Measurements from ENCODE around the gene ATOH7.

ATOH7 gene

DNA sequence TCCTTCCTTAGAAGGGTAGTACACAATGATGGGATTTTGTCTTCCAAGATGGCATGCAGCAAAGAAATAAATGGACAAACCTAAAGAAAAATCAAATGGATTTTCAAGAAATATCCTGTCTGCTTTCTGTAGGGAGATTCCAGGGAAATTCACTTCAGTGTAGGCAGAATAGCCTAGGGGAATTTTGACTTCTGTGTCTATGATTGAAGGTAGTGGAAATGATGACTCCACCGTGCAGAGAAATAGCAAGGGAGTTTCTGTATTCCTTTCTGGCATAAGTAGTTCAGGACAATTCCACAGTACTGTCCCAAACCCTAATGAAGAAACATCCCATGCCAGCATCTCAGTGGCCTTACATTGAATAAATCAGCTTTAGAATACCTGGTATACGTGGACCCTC is 9.5 kb downstream of the ATOH7 start:
- TF ChIP-seq, protein P1, sequence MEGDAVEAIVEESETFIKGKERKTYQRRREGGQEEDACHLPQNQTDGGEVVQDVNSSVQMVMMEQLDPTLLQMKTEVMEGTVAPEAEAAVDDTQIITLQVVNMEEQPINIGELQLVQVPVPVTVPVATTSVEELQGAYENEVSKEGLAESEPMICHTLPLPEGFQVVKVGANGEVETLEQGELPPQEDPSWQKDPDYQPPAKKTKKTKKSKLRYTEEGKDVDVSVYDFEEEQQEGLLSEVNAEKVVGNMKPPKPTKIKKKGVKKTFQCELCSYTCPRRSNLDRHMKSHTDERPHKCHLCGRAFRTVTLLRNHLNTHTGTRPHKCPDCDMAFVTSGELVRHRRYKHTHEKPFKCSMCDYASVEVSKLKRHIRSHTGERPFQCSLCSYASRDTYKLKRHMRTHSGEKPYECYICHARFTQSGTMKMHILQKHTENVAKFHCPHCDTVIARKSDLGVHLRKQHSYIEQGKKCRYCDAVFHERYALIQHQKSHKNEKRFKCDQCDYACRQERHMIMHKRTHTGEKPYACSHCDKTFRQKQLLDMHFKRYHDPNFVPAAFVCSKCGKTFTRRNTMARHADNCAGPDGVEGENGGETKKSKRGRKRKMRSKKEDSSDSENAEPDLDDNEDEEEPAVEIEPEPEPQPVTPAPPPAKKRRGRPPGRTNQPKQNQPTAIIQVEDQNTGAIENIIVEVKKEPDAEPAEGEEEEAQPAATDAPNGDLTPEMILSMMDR (conservative IDR thresholded peaks at IDR 0.05; ENCODE audit: low read length) = no peak
- DNase-seq (ENCODE audit: low read depth) = no peak
- H3K4me3 ChIP-seq (ENCODE audit: low read length) = no peak overlapping the region

DNA sequence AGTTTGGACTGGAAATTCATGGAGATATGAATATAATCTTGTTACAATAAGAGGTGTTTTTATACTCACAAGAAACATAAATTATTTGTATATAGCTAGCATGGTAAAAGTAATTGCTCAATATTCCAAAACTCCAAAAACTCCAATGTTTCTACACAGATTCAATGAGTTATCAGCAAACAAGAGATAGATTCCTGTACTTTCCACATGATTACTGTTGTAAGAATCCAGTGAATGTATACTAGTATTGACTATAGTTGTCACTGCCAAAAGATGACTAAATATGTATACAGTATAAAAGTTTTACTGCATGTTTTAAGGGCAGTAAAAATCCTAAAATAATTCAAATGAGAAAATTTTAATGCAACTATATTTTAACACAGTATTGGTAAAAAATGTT is 10.7 kb downstream of the ATOH7 start:
- DNase-seq (ENCODE audit: low read depth) = no peak
- H3K4me3 ChIP-seq (ENCODE audit: low read length) = no peak overlapping the region
- TF ChIP-seq, protein P1 (conservative IDR thresholded peaks at IDR 0.05; ENCODE audit: low read length) = no peak

DNA sequence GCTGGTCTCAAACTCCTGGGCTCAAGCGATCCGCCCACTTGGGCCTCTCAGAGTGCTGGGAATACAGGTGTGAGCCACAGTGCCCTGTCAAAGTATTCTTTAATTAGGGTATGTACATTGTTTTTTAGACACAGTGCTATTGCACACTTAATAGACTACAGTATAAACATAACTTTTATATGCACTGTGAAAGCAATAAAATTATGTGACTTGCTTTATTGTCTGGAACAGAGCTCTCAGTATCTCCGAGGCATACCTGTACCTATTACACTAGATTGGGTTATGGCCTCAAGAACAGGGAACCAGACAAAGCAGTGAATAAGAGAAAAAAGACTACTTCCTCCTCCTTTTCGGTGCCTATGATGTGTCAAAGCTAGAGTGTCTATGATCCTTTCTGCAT is 13.1 kb downstream of the ATOH7 start:
- TF ChIP-seq, protein P1 (conservative IDR thresholded peaks at IDR 0.05; ENCODE audit: low read length) = no peak
- no peak for DNase-seq (ENCODE audit: low read depth)

DNA sequence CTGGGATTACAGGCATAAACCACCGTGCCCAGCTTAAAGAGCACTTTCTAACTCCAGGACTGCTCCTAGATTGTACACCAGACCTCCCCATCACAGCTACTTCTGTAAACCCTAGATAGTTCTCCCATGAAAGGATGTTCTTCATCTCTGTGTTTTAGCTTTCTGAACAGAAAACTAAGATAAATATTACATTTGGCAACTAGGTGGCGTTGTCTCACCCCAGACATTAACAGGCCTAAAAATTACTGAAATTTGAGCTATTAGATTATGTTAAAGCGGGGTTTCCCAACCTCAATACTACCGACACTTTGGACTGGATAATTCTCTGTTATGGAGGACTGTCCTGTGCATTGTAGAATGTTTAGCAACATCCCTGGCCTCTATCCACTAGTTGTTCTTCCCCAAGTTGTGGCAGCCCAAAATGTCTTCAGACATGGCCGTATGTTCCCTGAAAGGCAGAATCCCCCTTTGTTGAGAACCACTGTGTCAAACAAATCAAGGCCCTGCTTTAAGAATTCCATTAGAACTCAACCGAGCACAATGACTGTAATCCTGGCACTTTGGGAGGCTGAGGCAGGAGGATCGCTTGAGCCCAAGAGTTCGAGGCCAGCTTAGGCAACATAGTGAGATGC is 19.1 kb downstream of the ATOH7 start:
- TF ChIP-seq, protein P1 (conservative IDR thresholded peaks at IDR 0.05; ENCODE audit: low read length) = peak; percentile 70
- DNase-seq (ENCODE audit: low read depth) = peak; percentile 45
- H3K4me3 ChIP-seq (ENCODE audit: low read length) = no peak overlapping the region

More for the DNA sequence above, 13.1 kb downstream of the ATOH7 start:
- no peak overlapping the region for H3K4me3 ChIP-seq (ENCODE audit: low read length)

DNA sequence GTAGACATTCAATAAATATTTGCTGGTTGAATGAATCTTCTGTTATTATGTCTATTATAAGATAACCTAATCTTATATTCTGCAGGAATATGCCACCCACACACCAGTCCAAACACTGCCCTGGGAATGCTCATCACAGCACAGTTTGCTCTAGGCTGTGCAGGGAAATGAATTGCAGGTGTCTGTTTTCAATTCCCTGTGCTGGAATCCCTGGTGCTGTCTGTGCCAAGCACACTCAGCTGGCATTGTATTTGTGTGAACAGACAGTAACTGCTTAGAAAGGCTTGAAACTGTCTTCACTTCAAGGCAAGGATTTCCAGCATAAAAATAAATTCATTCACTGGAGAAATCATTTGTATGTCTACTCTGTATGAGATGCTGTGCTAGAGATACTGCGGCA is 20.2 kb downstream of the ATOH7 start:
- TF ChIP-seq, protein P1 (conservative IDR thresholded peaks at IDR 0.05; ENCODE audit: low read length) = no peak
- DNase-seq (ENCODE audit: low read depth) = no peak

DNA sequence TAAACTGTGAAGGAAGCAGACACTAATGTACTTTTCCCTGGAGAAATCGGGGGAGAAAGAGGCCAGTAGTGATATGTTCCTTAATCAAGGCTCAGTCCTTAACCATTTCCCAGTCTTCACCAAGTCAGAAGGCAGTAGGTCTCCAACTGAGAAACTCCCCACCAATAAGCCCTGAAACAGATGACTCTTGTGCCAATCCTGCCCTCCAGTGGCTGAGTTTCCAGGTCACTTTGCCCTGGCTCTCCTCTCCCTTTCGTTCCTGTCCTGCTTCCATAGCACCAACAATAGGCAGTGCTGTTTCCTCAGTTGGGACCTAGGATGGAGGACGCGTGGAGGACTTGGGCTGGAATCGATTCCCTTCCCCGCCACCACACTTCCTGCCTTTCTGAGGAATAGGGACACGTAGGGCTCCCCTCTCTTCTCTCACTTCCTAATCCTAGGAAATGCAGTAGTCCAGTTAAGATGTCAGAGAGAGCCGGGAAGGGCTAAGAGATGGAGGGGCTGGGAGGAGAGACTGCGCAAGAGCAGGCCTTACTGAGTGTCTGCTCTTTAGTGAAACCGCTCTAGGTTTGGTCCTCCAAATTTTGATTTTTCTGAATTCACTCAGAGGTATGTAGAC is 23.4 kb downstream of the ATOH7 start:
- TF ChIP-seq, protein P1 (conservative IDR thresholded peaks at IDR 0.05; ENCODE audit: low read length) = peak; percentile 92
- peak; percentile 85 for DNase-seq (ENCODE audit: low read depth)
- no peak overlapping the region for H3K4me3 ChIP-seq (ENCODE audit: low read length)

More for the DNA sequence above, 20.2 kb downstream of the ATOH7 start:
- H3K4me3 ChIP-seq (ENCODE audit: low read length) = no peak overlapping the region

DNA sequence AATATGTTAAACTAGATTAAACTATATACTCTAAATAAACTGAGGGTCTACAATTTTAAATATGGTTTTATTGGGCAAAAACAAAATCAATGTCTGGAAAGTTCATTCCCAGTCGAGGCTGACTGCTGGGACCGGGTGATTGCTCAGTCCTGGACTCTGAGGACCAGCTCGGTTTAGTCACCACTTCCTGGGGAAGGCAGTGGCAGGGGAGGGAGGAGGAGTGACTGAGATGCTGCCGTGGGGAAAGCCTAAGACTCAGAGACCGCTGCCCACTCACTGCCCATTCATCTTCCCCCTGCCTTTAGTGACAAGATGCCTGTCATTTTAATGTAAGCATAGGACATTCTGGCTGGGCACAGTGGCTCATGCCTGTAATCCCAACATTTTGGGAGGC is 29.0 kb downstream of the ATOH7 start:
- H3K4me3 ChIP-seq (ENCODE audit: low read length) = no peak overlapping the region
- peak; percentile 78 for DNase-seq (ENCODE audit: low read depth)
- TF ChIP-seq, protein P1 (conservative IDR thresholded peaks at IDR 0.05; ENCODE audit: low read length) = no peak

Measured in AG10803 (cell line).